Epithelial cell of proximal tubule (primary cell): ENCODE measurements around the gene DNAJC2. TPM values are rescaled to one million over a fixed set of nuclear protein-coding genes. Genes with fewer than 3 reads are reported as not detected.

Experiments
- DNase-seq: peaks from one replicate; pipeline ENCODE4 v3.0.0-alpha.2; 2011; ENCODE audit warnings: low read depth
- H3K4me3 ChIP-seq: 2 replicates; pipeline ENCODE4 v1.5.1; 2011; ENCODE audit warnings: low read depth, mild to moderate bottlenecking, low read length
- CTCF ChIP-seq: conservative IDR thresholded peaks from 2 replicates; pipeline ENCODE4 v1.5.1; 2012; ENCODE audit warnings: low read depth, mild to moderate bottlenecking, low read length
- total RNA-seq: library from RNA; depleted of rRNA; stranded (reverse); fragments of >200 nt; gene quantifications from 2 replicates; pipeline ENCODE4 v1.2.3, GENCODE V29; 2015

DNAJC2 gene
- total RNA-seq, 1 donor from 2014 or later = 20.9 TPM

GRCh38 chr7:103341466-103341865 is 3.1 kb downstream of the DNAJC2 start:
- TF ChIP-seq CTCF = no peak
- no peak overlapping the region for H3K4me3 ChIP-seq
- no peak for DNase-seq

- DNase-seq = no peak
- no peak for TF ChIP-seq CTCF
- H3K4me3 ChIP-seq = no peak overlapping the region
Observed at GRCh38 chr7:103338864-103339263, 5.7 kb downstream of the DNAJC2 start.

- no peak for DNase-seq
- TF ChIP-seq CTCF = no peak
- H3K4me3 ChIP-seq = no peak overlapping the region
Observed at GRCh38 chr7:103336761-103337160, 7.8 kb downstream of the DNAJC2 start.

GRCh38 chr7:103325744-103326143 is 18.8 kb downstream of the DNAJC2 start:
- DNase-seq = no peak
- H3K4me3 ChIP-seq = no peak overlapping the region
- TF ChIP-seq CTCF = no peak

DNA sequence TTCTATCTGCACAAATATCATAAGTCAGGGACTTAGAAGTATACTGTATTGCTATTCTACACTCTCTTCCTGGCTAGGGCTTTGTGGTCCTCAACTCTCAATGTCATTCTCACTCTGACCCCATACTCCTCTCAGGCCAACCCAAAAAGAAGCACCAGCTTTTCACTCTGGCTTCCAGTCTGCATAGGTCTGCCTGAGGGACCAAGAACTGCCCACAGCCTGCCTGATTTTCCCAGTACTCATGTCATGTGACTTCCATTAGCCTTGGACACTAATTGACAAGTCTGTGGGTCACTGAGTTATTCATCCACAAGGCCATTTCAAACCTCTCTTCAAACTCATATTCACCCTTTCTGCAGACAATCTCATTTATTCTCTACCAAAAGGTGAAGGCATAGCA is 27.6 kb downstream of the DNAJC2 start:
- peak; percentile 19 for DNase-seq
- TF ChIP-seq CTCF = no peak
- H3K4me3 ChIP-seq = no peak overlapping the region

- no peak for TF ChIP-seq CTCF
- no peak for DNase-seq
- no peak overlapping the region for H3K4me3 ChIP-seq
Observed at GRCh38 chr7:103316380-103316941, 28.1 kb downstream of the DNAJC2 start.

DNA sequence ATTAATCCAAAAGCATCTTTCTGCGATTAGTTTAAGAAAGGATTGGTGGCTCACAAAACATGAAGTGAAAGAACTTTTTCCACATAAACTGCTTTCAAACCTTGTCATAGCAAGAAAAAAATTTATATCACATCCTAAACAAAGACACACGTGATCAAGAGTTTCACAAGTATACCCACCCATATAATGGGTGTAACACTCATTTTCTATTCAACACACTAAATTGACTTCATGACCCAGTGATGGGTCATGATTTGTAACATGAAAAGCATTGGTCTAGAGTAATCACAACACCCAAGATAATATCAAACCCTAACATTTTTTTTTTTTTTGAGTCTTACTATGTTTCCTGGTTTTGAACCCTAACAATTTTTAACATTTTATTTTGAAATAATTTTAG is 29.7 kb downstream of the DNAJC2 start:
- DNase-seq = no peak
- H3K4me3 ChIP-seq = no peak overlapping the region
- no peak for TF ChIP-seq CTCF
